GM19397 (cell line): ENCODE data around the gene HOXC4.
"Not testable (repeated sequence)": the region's sequence is repeated elsewhere in the genome, so short reads cannot be mapped to it uniquely, and the experiment has no call there.

Source experiments
- ATAC-seq: cut with Tn5 transposase; IDR thresholded peaks from one replicate; pipeline ENCODE4 v1.9.1; 2021; ENCODE audit warnings: mild to moderate bottlenecking, moderate library complexity; ENCODE audit not compliant: unreplicated experiment

The HOXC4 gene

GRCh38 chr12:54039417-54040147, 14.1 kb upstream of the HOXC4 start:
- no peak for ATAC-seq

GRCh38 chr12:54040148-54040494, 13.5 kb upstream of the HOXC4 start:
- no peak for ATAC-seq

GRCh38 chr12:54040648-54041047, 13.0 kb upstream of the HOXC4 start:
- ATAC-seq, result no peak

- no peak for ATAC-seq
These were observed 12.4 kb upstream of the HOXC4 start for GRCh38 chr12:54041097-54041690.

- ATAC-seq, result not testable (repeated sequence)
These were observed 11.6 kb upstream of the HOXC4 start for GRCh38 chr12:54042033-54042432.

- ATAC-seq, result no peak
These were observed 10.4 kb upstream of the HOXC4 start for GRCh38 chr12:54042970-54043853.

- no peak for ATAC-seq
These were observed 9.1 kb upstream of the HOXC4 start for GRCh38 chr12:54044425-54045103.

GRCh38 chr12:54045401-54045800, 8.2 kb upstream of the HOXC4 start:
- no peak for ATAC-seq

- no peak for ATAC-seq
These were observed 7.6 kb upstream of the HOXC4 start for GRCh38 chr12:54045868-54046521.

GRCh38 chr12:54046809-54047159, 6.9 kb upstream of the HOXC4 start:
- ATAC-seq, result no peak

- ATAC-seq, result no peak
These were observed 6.3 kb upstream of the HOXC4 start for GRCh38 chr12:54047160-54047963.

- ATAC-seq, result no peak
These were observed 5.7 kb upstream of the HOXC4 start for GRCh38 chr12:54047964-54048303.

- ATAC-seq, result no peak
These were observed 5.1 kb upstream of the HOXC4 start for GRCh38 chr12:54048406-54049093.

GRCh38 chr12:54049108-54049507, 4.5 kb upstream of the HOXC4 start:
- no peak for ATAC-seq

- ATAC-seq, result no peak
These were observed 3.2 kb upstream of the HOXC4 start for GRCh38 chr12:54050482-54050810.

GRCh38 chr12:54051026-54051842, 2.4 kb upstream of the HOXC4 start:
- no peak for ATAC-seq

GRCh38 chr12:54051874-54052437, 1.7 kb upstream of the HOXC4 start:
- ATAC-seq, result no peak

GRCh38 chr12:54052438-54053002, 1.1 kb upstream of the HOXC4 start:
- ATAC-seq, result peak; percentile 21
